ENCODE results near the gene EVC. TPM values are rescaled to one million over a fixed set of nuclear protein-coding genes. Genes with fewer than 3 reads are reported as not detected.

The EVC gene
- total and polyA plus RNA-seq, 2 donors: 18.7 to 27.2 TPM

- H3K4me3 ChIP-seq (ENCODE audit: low read depth, low read length): no peak overlapping the region
- no peak overlapping the region for H3K27ac ChIP-seq (ENCODE audit: low read depth)
- WGBS: 84% methylated on average over 17 of the region's 17 CpGs
- H3K4me1 ChIP-seq (ENCODE audit: insufficient read depth): no peaks in the 10 kb centered on the region
- no peak for DNase-seq (ENCODE audit: extremely low spot score)
- no peaks in the 10 kb centered on the region for H3K36me3 ChIP-seq (ENCODE audit: insufficient read depth)
Measured at GRCh38 chr4:5750946-5751665, 40.1 kb downstream of the EVC start.

- WGBS: 69% methylated on average over 14 of the region's 14 CpGs
- no peak for DNase-seq (ENCODE audit: extremely low spot score)
- Histone ChIP-seq H3K27ac (ENCODE audit: low read depth) (no peak overlapping the region), H3K4me1 (ENCODE audit: insufficient read depth) (no peaks in the 10 kb centered on the region), H3K4me3 (ENCODE audit: low read depth, low read length) (no peak overlapping the region), H3K36me3 (ENCODE audit: insufficient read depth) (no peaks in the 10 kb centered on the region)
Measured at GRCh38 chr4:5751666-5752375, 40.8 kb downstream of the EVC start.

- DNase-seq (ENCODE audit: extremely low spot score): no peak
- 78% methylated on average over 26 of the region's 26 CpGs for WGBS
- H3K36me3 ChIP-seq (ENCODE audit: insufficient read depth): no peaks in the 10 kb centered on the region
Measured at GRCh38 chr4:5752376-5753184, 41.6 kb downstream of the EVC start.

GRCh38 chr4:5753366-5753765 lies 42.4 kb downstream of the EVC start:
- no peak overlapping the region for H3K4me3 ChIP-seq (ENCODE audit: low read depth, low read length)
- DNase-seq (ENCODE audit: extremely low spot score): no peak
- WGBS: 88% methylated on average over 7 of the region's 7 CpGs
- H3K4me1 ChIP-seq (ENCODE audit: insufficient read depth): no peaks in the 10 kb centered on the region
- no peak overlapping the region for H3K27ac ChIP-seq (ENCODE audit: low read depth)
- no peaks in the 10 kb centered on the region for H3K36me3 ChIP-seq (ENCODE audit: insufficient read depth)

More at GRCh38 chr4:5752376-5753184, 41.6 kb downstream of the EVC start:
- Histone ChIP-seq H3K4me3 (ENCODE audit: low read depth, low read length) (no peak overlapping the region), H3K27ac (ENCODE audit: low read depth) (no peak overlapping the region), H3K4me1 (ENCODE audit: insufficient read depth) (no peaks in the 10 kb centered on the region)

GRCh38 chr4:5753766-5754528 lies 42.9 kb downstream of the EVC start:
- H3K4me3 ChIP-seq (ENCODE audit: low read depth, low read length): no peak overlapping the region
- 80% methylated on average over 19 of the region's 19 CpGs for WGBS
- no peak for DNase-seq (ENCODE audit: extremely low spot score)
- H3K4me1 ChIP-seq (ENCODE audit: insufficient read depth): no peaks in the 10 kb centered on the region
- H3K27ac ChIP-seq (ENCODE audit: low read depth): no peak overlapping the region
- no peaks in the 10 kb centered on the region for H3K36me3 ChIP-seq (ENCODE audit: insufficient read depth)

- H3K4me1 ChIP-seq (ENCODE audit: insufficient read depth): no peaks in the 10 kb centered on the region
- no peak for DNase-seq (ENCODE audit: extremely low spot score)
- H3K4me3 ChIP-seq (ENCODE audit: low read depth, low read length): no peak overlapping the region
- 97% methylated on average over 8 of the region's 8 CpGs for WGBS
- H3K36me3 ChIP-seq (ENCODE audit: insufficient read depth): no peaks in the 10 kb centered on the region
- no peak overlapping the region for H3K27ac ChIP-seq (ENCODE audit: low read depth)
Measured at GRCh38 chr4:5754529-5754881, 43.5 kb downstream of the EVC start.

- no peak for DNase-seq (ENCODE audit: extremely low spot score)
- Histone ChIP-seq H3K4me1 (ENCODE audit: insufficient read depth) (no peaks in the 10 kb centered on the region), H3K27ac (ENCODE audit: low read depth) (no peak overlapping the region), H3K36me3 (ENCODE audit: insufficient read depth) (no peaks in the 10 kb centered on the region), H3K4me3 (ENCODE audit: low read depth, low read length) (no peak overlapping the region)
- 95% methylated on average over 16 of the region's 16 CpGs for WGBS
Measured at GRCh38 chr4:5755161-5755560, 44.2 kb downstream of the EVC start.

- Histone ChIP-seq H3K4me3 (ENCODE audit: low read depth, low read length) (no peak overlapping the region), H3K4me1 (ENCODE audit: insufficient read depth) (no peaks in the 10 kb centered on the region), H3K27ac (ENCODE audit: low read depth) (no peak overlapping the region), H3K36me3 (ENCODE audit: insufficient read depth) (no peaks in the 10 kb centered on the region)
- 76% methylated on average over 7 of the region's 7 CpGs for WGBS
- DNase-seq (ENCODE audit: extremely low spot score): no peak
Measured at GRCh38 chr4:5755679-5756078, 44.7 kb downstream of the EVC start.

GRCh38 chr4:5756271-5756670 lies 45.3 kb downstream of the EVC start:
- Histone ChIP-seq H3K27ac (ENCODE audit: low read depth) (no peak overlapping the region), H3K36me3 (ENCODE audit: insufficient read depth) (no peaks in the 10 kb centered on the region), H3K4me1 (ENCODE audit: insufficient read depth) (no peaks in the 10 kb centered on the region), H3K4me3 (ENCODE audit: low read depth, low read length) (no peak overlapping the region)
- DNase-seq (ENCODE audit: extremely low spot score): no peak
- WGBS: 96% methylated on average over 9 of the region's 9 CpGs

- no peak for DNase-seq (ENCODE audit: extremely low spot score)
- Histone ChIP-seq H3K4me1 (ENCODE audit: insufficient read depth) (no peaks in the 10 kb centered on the region), H3K4me3 (ENCODE audit: low read depth, low read length) (no peak overlapping the region), H3K36me3 (ENCODE audit: insufficient read depth) (no peaks in the 10 kb centered on the region), H3K27ac (ENCODE audit: low read depth) (no peak overlapping the region)
- WGBS: 91% methylated on average over 7 of the region's 7 CpGs
Measured at GRCh38 chr4:5757091-5757490, 46.1 kb downstream of the EVC start.

- Histone ChIP-seq H3K4me3 (ENCODE audit: low read depth, low read length) (no peak overlapping the region), H3K36me3 (ENCODE audit: insufficient read depth) (no peaks in the 10 kb centered on the region), H3K4me1 (ENCODE audit: insufficient read depth) (no peaks in the 10 kb centered on the region), H3K27ac (ENCODE audit: low read depth) (no peak overlapping the region)
- 98% methylated on average over 4 of the region's 4 CpGs for WGBS
- DNase-seq (ENCODE audit: extremely low spot score): no peak
Measured at GRCh38 chr4:5757536-5757935, 46.5 kb downstream of the EVC start.

GRCh38 chr4:5757954-5758353 lies 47.0 kb downstream of the EVC start:
- no peak overlapping the region for H3K4me3 ChIP-seq (ENCODE audit: low read depth, low read length)
- no peaks in the 10 kb centered on the region for H3K4me1 ChIP-seq (ENCODE audit: insufficient read depth)
- DNase-seq (ENCODE audit: extremely low spot score): no peak
- no peaks in the 10 kb centered on the region for H3K36me3 ChIP-seq (ENCODE audit: insufficient read depth)
- 95% methylated on average over 10 of the region's 10 CpGs for WGBS
- no peak overlapping the region for H3K27ac ChIP-seq (ENCODE audit: low read depth)

GRCh38 chr4:5758741-5759140 lies 47.7 kb downstream of the EVC start:
- H3K27ac ChIP-seq (ENCODE audit: low read depth): no peak overlapping the region
- no peak for DNase-seq (ENCODE audit: extremely low spot score)
- H3K4me3 ChIP-seq (ENCODE audit: low read depth, low read length): no peak overlapping the region
- H3K4me1 ChIP-seq (ENCODE audit: insufficient read depth): no peaks in the 10 kb centered on the region
- H3K36me3 ChIP-seq (ENCODE audit: insufficient read depth): no peaks in the 10 kb centered on the region
- WGBS: 74% methylated on average over 7 of the region's 7 CpGs

Measured in urinary bladder (tissue), 4 donors.